HCT116 (cell line): ENCODE data around the gene TXNDC9. TPM values are rescaled to one million over a fixed set of nuclear protein-coding genes. Genes with fewer than 3 reads are reported as not detected.

Source experiments
- ATAC-seq: fragments of 200-7000 bp; cut with Tn5 transposase; 2 replicates; pipeline ENCODE4 v1.9.1; 2020; ENCODE audit warnings: mild to moderate bottlenecking, moderate library complexity
- BruUV-seq: library from RNA; stranded (reverse); fragments of 400-500 nt; replicated peaks from 2 replicates; lab custom pipeline; 2021; lab: Mats Ljungman, UMichigan
- CTCF ChIA-PET: fragments of 300-600 bp; sonication (Branson Sonifier 250); formaldehyde crosslinking; loops from one replicate; lab custom pipeline; 2021; ENCODE audit warnings: antibody characterized with exemption; lab: Charles Lee
- POLR2A ChIA-PET: fragments of 300-600, 350-600 bp; sonication (Branson Sonifier 250); formaldehyde crosslinking; loops from one replicate; lab custom pipeline; 2021; ENCODE audit warnings: antibody characterized with exemption; lab: Charles Lee
- RAD21 ChIA-PET, 2 experiments: fragments of 300-600 bp; sonication (Branson Sonifier 250); formaldehyde crosslinking; loops; one replicate each; lab custom pipeline; 2023; ENCODE audit warnings: low total read pairs in 2 of 2; ENCODE audit not compliant: uncharacterized antibody in 2 of 2, unreplicated experiment in 2 of 2, low non-redundant PET in 1 of 2; lab: Charles Lee
- DNase-seq: peaks from one replicate; pipeline ENCODE4 v3.0.0-alpha.2; 2010; ENCODE audit warnings: low read depth, low spot score
- H2AFZ ChIP-seq: fragments of 200-600 bp; shearing (Covaris generic), sonication (generic); 2 replicates; pipeline ENCODE4 v1.6.1; 2017; ENCODE audit warnings: low read depth, mixed run types, mixed read lengths, antibody characterized with exemption, low read length; ENCODE audit not compliant: poor library complexity, severe bottlenecking
- H3K27ac ChIP-seq: 2 replicates; pipeline ENCODE4 v1.5.1; 2012; ENCODE audit warnings: low read depth, low read length
- H3K27me3 ChIP-seq: fragments of 200-600 bp; sonication (generic); 2 replicates; pipeline ENCODE4 v1.6.1; 2016; ENCODE audit warnings: mixed run types, low read length, mixed read lengths; ENCODE audit not compliant: insufficient read depth
- H3K36me3 ChIP-seq, 2 experiments: fragments of 200-500 bp in 1 of 2; fragments of 200-600 bp in 1 of 2; sonication (Bioruptor generic) in 1 of 2; sonication (generic) in 1 of 2; 2 replicates each; pipeline versions ENCODE4 v1.5.1 to v1.6.1; 2014 to 2016; ENCODE audit warnings: low read length in 2 of 2, inconsistent platforms in 1 of 2, mixed read lengths in 1 of 2, mixed run types in 1 of 2; ENCODE audit not compliant: insufficient read depth in 2 of 2, control insufficient read depth in 1 of 2
- H3K4me1 ChIP-seq, 2 experiments: fragments of 200-600 bp in 1 of 2; sonication (generic) in 1 of 2; 2 replicates each; pipeline versions ENCODE4 v1.5.1 to v1.6.1; 2012 to 2017; ENCODE audit warnings: low read length in 2 of 2, inconsistent platforms in 1 of 2, mild to moderate bottlenecking in 1 of 2, mixed read lengths in 1 of 2, mixed run types in 1 of 2, moderate library complexity in 1 of 2; ENCODE audit not compliant: insufficient read depth in 2 of 2, control insufficient read depth in 1 of 2
- H3K4me2 ChIP-seq: fragments of 200-600 bp; sonication (generic); 2 replicates; pipeline ENCODE4 v1.6.1; 2017; ENCODE audit warnings: mixed run types, low read length, mixed read lengths
- H3K4me3 ChIP-seq, 2 experiments: fragments of 200-600 bp in 1 of 2; sonication (generic) in 1 of 2; replicated peaks in 1 of 2; 2 replicates each; pipeline ENCODE4 v1.5.1; 2011 to 2016; ENCODE audit warnings: low read length in 2 of 2, control low read depth in 1 of 2, low read depth in 1 of 2, mild to moderate bottlenecking in 1 of 2, mixed read lengths in 1 of 2, mixed run types in 1 of 2
- H3K79me2 ChIP-seq: fragments of 200-600 bp; sonication (generic); 2 replicates; pipeline ENCODE4 v1.6.1; 2017; ENCODE audit warnings: mild to moderate bottlenecking, mixed run types, low read length, moderate library complexity, mixed read lengths; ENCODE audit not compliant: insufficient read depth
- H3K9ac ChIP-seq: fragments of 200-600 bp; sonication (generic); 2 replicates; pipeline ENCODE4 v1.6.1; 2016; ENCODE audit warnings: low read length, mixed read lengths
- H3K9me2 ChIP-seq: fragments of 200-600 bp; sonication (generic), shearing (Covaris generic); 2 replicates; pipeline ENCODE4 v1.6.1; 2017; ENCODE audit warnings: mixed run types, mild to moderate bottlenecking, moderate library complexity; ENCODE audit not compliant: insufficient read depth
- H3K9me3 ChIP-seq, 2 experiments: fragments of 200-500 bp in 1 of 2; fragments of 200-600 bp in 1 of 2; sonication (Bioruptor generic) in 1 of 2; sonication (generic) in 1 of 2; 2 replicates each; pipeline ENCODE4 v1.6.1; 2014 to 2017; ENCODE audit warnings: low read length in 2 of 2, mixed read lengths in 2 of 2, inconsistent platforms in 1 of 2, low read depth in 1 of 2, mild to moderate bottlenecking in 1 of 2, mixed run types in 1 of 2, moderate library complexity in 1 of 2; ENCODE audit not compliant: control insufficient read depth in 1 of 2, insufficient read depth in 1 of 2
- H4K20me1 ChIP-seq: fragments of 200-600 bp; sonication (generic), shearing (Covaris generic); 2 replicates; pipeline ENCODE4 v1.6.1; 2017; ENCODE audit warnings: mixed run types, mild to moderate bottlenecking, moderate library complexity; ENCODE audit not compliant: insufficient read depth
- CBX3 ChIP-seq: IDR thresholded peaks from 2 replicates; pipeline ENCODE4 v1.6.1; 2012; ENCODE audit warnings: low read depth
- EZH2phosphoT487 ChIP-seq: fragments of 200-600 bp; IDR thresholded peaks from 2 replicates; pipeline ENCODE4 v1.6.1; 2018; ENCODE audit warnings: antibody characterized with exemption, borderline replicate concordance
- MAX ChIP-seq: IDR thresholded peaks from 2 replicates; pipeline ENCODE4 v1.6.1; 2012
- RAD21 ChIP-seq: IDR thresholded peaks from 2 replicates; pipeline ENCODE4 v1.6.1; 2012; ENCODE audit warnings: low read depth, mild to moderate bottlenecking
- REST ChIP-seq: IDR thresholded peaks from 2 replicates; pipeline ENCODE4 v1.6.1; 2012; ENCODE audit warnings: low read depth
- SIN3A ChIP-seq: IDR thresholded peaks from 2 replicates; pipeline ENCODE4 v1.6.1; 2012; ENCODE audit warnings: low read depth
- ZFX ChIP-seq: fragments of 450-650 bp; IDR thresholded peaks from 2 replicates; pipeline ENCODE4 v1.6.1; 2017
- ZNF274 ChIP-seq: fragments of 200-500 bp; sonication (Bioruptor generic); IDR thresholded peaks from 2 replicates; pipeline ENCODE4 v1.6.1; 2014; ENCODE audit warnings: mild to moderate bottlenecking, low read depth, low read length, inconsistent platforms
- intact Hi-C: fragments of 100-400 bp; cut with micrococcal nuclease; formaldehyde crosslinking; loops from 2 replicates; pipeline ENCODE4 v1.10.0; 2022
- total RNA-seq: library from RNA; stranded (reverse); gene quantifications from one replicate; pipeline ENCODE4 v1.2.1, GENCODE V29; 2021; ENCODE audit not compliant: unreplicated experiment
- TF ChIP-seq, protein P1 (sequence below): IDR thresholded peaks from 2 replicates; pipeline ENCODE4 v1.6.1; 2012

TXNDC9 gene
- total RNA-seq, 1 experiment from 2014 or later, result 18.3 TPM

DNA sequence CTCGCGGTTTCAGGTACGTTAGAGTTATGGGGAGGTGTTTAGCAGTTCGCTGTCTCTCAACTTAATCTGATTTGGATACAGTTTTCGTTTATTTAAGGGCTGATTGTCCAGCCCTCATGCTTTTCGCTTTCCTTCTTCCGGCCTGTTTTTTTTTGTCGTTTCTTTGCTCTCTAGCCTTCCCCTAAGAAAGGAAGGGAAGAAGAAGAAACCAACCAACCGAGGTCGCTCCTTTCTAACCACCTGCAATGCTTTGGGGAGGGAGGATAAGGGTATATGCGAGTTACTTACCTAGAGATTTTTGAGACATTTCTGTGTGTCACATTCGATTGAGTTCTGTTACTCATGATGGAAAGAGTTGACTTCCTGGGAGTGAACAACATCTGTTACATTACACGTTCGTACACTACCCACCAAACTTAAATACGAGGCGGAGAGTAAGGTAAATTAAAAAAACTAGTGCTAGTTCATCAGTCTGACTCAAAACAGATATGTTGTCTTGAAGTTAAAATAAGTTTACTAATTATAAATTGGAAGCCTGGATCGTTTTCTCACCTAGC, 2.0 kb upstream of the TXNDC9 start:
- Histone ChIP-seq H3K79me2 (peaks cover 90% of the 10 kb centered on the region), H3K9me3 (no peaks in the 10 kb centered on the region), H3K4me3 (peak overlapping the region; percentile 76 to 92), H4K20me1 (peaks cover 11% of the 10 kb centered on the region; the same call in 1 of the 2 replicates), H3K9ac (peak overlapping the region; percentile 89), H3K9me2 (no peaks in the 10 kb centered on the region), H3K36me3 (peaks cover 0 to under 1% of the 10 kb centered on the region in 2 experiments; a peak in 2 of 4 replicates), H3K27ac (peak overlapping the region; percentile 51), H2AFZ (no peak overlapping the region), H3K4me2 (peak overlapping the region; percentile 80), H3K27me3 (no peaks in the 10 kb centered on the region), H3K4me1 (peaks cover 2 to 23% of the 10 kb centered on the region in 2 experiments)
- ChIA-PET CTCF (interaction anchor here (2.0 to 2.3 kb wide), 2 partner anchors 152 to 158 kb away, joined by 7 to 14 read pairs; partner anchors contain the start of gene REV1), POLR2A (interaction anchor here (1.4 to 3.2 kb wide), 2 partner anchors 9 to 71 kb away, joined by 3 to 14 read pairs; no protein-coding TSS in a partner anchor), RAD21 (no interaction called here)
- intact Hi-C loops, result no loop called here
- DNase-seq (no peak), ATAC-seq (no peak)
- BruUV-seq, result TSS peak; percentile 75
- TF ChIP-seq CBX3 (no peak), RAD21 (no peak), REST (no peak), EZH2phosphoT487 (no peak), SIN3A (no peak), ZNF274 (no peak), ZFX (no peak), MAX (no peak)
- TF ChIP-seq, protein P1, sequence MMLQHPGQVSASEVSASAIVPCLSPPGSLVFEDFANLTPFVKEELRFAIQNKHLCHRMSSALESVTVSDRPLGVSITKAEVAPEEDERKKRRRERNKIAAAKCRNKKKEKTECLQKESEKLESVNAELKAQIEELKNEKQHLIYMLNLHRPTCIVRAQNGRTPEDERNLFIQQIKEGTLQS, result no peak
